Body of pancreas (tissue), 4 donors: ENCODE data around the gene PLCB3.

ENCODE experiments used
- POLR2A ChIP-seq, 3 donors: fragments of 450-650 bp; IDR thresholded peaks; one replicate each; pipeline ENCODE4 v1.6.1; 2016; ENCODE audit warnings: antibody characterized with exemption in 3 of 3, mild to moderate bottlenecking in 2 of 3
- TF ChIP-seq, protein P1 (sequence below), 7 experiments: fragments of 450-650 bp in 4 of 7; fragments of 200-600 bp in 3 of 7; sonication (generic) in 3 of 7; IDR thresholded peaks; one replicate each; pipeline ENCODE4 v1.5.1; 2016 to 2019; ENCODE audit warnings: antibody characterized with exemption in 7 of 7

- TF ChIP-seq, protein P1, sequence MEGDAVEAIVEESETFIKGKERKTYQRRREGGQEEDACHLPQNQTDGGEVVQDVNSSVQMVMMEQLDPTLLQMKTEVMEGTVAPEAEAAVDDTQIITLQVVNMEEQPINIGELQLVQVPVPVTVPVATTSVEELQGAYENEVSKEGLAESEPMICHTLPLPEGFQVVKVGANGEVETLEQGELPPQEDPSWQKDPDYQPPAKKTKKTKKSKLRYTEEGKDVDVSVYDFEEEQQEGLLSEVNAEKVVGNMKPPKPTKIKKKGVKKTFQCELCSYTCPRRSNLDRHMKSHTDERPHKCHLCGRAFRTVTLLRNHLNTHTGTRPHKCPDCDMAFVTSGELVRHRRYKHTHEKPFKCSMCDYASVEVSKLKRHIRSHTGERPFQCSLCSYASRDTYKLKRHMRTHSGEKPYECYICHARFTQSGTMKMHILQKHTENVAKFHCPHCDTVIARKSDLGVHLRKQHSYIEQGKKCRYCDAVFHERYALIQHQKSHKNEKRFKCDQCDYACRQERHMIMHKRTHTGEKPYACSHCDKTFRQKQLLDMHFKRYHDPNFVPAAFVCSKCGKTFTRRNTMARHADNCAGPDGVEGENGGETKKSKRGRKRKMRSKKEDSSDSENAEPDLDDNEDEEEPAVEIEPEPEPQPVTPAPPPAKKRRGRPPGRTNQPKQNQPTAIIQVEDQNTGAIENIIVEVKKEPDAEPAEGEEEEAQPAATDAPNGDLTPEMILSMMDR (IDR thresholded peaks at IDR 0.05), result peak in 1 of 7 experiments; percentile 32
- no peak for TF ChIP-seq POLR2A (IDR thresholded peaks at IDR 0.05)
These were observed 65.5 kb downstream of the PLCB3 start for GRCh38 chr11:64316672-64317324.
